NT2/D1 (cell line): ENCODE data around the gene SNX11.

ENCODE experiments used
- SUZ12 ChIP-seq: IDR thresholded peaks from 2 replicates; pipeline ENCODE4 v1.6.1; 2011; ENCODE audit not compliant: insufficient read length, insufficient read depth; ENCODE audit errors: extremely low read depth
- YY1 ChIP-seq: IDR thresholded peaks from 2 replicates; pipeline ENCODE4 v1.6.1; 2011; ENCODE audit not compliant: insufficient read length, insufficient read depth
- ZNF274 ChIP-seq: IDR thresholded peaks from 2 replicates; pipeline ENCODE4 v1.6.1; 2011; ENCODE audit warnings: mild to moderate bottlenecking, low read depth, low read length

GRCh38 chr17:48059125-48059668, 48.4 kb upstream of the SNX11 start:
- TF ChIP-seq YY1 (no peak), ZNF274 (no peak), SUZ12 (no peak)
